Measurements from ENCODE around the gene GAB1.
"Not testable (repeated sequence)": the region's sequence is repeated elsewhere in the genome, so short reads cannot be mapped to it uniquely, and the experiment has no call there.

GAB1 gene

GRCh38 chr4:143338313-143338712 lies 1.6 kb downstream of the GAB1 start:
- DNase-seq (ENCODE audit: low spot score) = no peak

DNA sequence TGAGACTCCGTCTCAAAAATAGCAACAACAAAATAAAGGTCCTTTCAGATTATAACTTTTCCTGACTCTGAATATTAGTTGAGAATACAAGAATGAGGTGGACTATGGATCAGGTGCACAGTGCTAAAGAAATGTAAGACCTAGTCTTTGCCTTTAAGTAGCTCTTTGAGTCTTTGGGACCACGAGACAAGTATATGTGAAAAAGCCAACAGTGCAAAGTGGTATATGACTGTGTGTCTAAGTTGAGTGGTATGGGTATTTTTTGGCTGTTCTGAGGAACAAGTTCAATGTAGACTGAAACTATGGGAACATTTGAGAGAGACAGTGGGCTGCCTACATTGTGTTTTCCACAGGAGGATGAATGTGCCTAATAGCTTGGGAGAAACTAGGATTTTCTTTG lies 2.8 kb downstream of the GAB1 start:
- DNase-seq (ENCODE audit: low spot score) = no peak

- DNase-seq (ENCODE audit: low spot score) = no peak
These were observed 4.6 kb downstream of the GAB1 start for GRCh38 chr4:143341186-143341755.

GRCh38 chr4:143343276-143343831 lies 6.7 kb downstream of the GAB1 start:
- DNase-seq (ENCODE audit: low spot score) = no peak

- no peak for DNase-seq (ENCODE audit: low spot score)
These were observed 7.4 kb downstream of the GAB1 start for GRCh38 chr4:143344041-143344440.

GRCh38 chr4:143344774-143345173 lies 8.1 kb downstream of the GAB1 start:
- DNase-seq (ENCODE audit: low spot score) = no peak

DNA sequence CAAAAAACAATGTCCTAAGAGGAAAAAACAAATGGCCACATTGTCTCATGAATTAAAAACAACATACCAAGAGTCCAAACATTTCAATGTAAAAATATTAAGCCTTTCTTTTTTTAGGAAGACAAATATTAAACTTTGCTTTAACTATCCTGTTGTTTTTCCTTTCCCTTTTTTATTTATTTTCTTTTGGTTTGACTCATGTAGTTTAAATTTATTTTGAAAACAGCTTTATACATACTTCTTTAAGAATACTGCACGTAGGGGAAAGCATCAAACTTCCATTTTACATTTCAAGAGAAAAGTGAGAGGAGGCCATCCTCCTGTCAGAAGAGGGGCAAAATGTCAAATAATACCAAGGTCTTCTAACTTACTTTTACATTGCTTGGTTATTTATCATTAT lies 8.7 kb downstream of the GAB1 start:
- no peak for DNase-seq (ENCODE audit: low spot score)

DNA sequence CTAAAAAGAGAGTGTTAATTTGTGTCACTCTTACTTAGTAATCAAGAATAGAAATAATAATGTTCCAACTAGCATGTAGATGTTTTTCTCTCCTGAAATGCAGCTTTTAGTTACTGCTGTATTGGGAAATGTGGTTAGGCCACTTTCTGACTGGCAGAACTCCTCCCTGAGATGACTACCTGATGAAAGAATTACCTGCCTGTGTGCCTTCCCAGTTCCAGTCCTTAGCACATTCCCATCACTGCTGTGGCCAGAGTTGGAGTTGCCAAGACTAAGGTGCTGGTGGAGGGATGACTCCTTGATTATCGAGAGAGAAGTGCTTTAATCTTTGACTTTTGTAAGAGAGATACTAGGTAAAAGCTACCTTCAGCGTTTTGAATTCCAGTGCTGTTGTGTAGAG lies 9.5 kb downstream of the GAB1 start:
- no peak for DNase-seq (ENCODE audit: low spot score)

- DNase-seq (ENCODE audit: low spot score) = no peak
These were observed 10.9 kb downstream of the GAB1 start for GRCh38 chr4:143347484-143348111.

- no peak for DNase-seq (ENCODE audit: low spot score)
These were observed 11.8 kb downstream of the GAB1 start for GRCh38 chr4:143348233-143349077.

- not testable (repeated sequence) for DNase-seq (ENCODE audit: low spot score)
These were observed 13.3 kb downstream of the GAB1 start for GRCh38 chr4:143349858-143350527.

- DNase-seq (ENCODE audit: low spot score) = no peak
These were observed 14.5 kb downstream of the GAB1 start for GRCh38 chr4:143351149-143351691.

- no peak for DNase-seq (ENCODE audit: low spot score)
These were observed 15.2 kb downstream of the GAB1 start for GRCh38 chr4:143351774-143352451.

DNA sequence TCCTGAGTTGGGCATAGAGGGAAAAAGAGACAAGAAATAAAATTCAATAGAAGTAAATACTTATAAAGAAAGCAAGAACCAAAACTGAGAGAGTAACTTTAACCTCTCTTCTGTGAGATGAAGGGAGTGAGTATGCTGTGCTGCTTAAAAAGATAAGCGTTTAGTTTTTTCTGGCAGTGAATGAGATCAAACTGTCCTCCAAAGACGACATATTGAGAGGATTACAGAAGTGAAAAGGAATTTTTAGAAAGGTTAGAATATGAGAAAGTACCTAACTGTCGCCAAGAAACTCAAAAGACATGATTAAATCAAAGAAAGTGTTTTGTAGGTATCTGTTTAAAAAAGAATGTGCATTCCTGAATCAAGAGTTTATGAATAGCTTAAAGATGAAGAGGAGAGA lies 16.0 kb downstream of the GAB1 start:
- no peak for DNase-seq (ENCODE audit: low spot score)

DNA sequence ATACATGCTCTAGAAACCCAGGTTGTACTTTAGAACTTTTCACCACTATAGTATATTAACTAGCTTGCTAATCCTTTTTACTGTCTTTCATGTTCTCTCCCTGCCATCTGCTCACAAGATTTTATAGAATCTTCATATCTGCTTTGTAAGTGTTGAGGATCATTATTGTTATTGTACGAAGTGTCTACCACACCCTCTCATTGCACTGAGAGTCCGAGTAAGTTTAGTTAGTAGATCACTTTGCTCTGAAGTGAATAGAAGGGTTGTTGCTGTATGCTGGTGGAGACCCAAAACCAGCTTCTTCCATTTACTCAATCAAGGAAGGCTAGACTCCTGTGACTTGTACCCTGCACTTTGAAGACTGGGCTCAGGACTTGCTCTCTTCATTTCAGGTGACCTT lies 17.1 kb downstream of the GAB1 start:
- no peak for DNase-seq (ENCODE audit: low spot score)

DNA sequence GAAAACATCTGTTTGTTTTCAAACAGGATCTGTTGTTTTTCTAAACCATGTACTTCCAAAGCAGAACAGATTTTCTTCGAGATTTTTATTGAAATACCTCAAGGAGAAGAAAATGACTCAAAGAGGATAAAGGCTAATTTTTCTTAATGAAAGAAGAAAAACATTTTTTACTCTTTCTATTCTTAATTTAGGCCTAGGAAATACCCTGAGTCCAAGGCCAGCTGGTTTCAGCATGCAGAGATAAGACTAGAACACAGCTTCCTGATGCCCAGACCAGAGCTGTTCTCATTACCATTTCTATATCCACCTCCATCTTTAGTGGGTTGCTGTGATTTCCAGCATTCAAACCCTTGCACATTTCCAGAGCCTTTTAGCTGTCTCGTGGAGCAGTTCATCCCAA lies 18.3 kb downstream of the GAB1 start:
- no peak for DNase-seq (ENCODE audit: low spot score)

- no peak for DNase-seq (ENCODE audit: low spot score)
These were observed 19.0 kb downstream of the GAB1 start for GRCh38 chr4:143355540-143356217.

DNA sequence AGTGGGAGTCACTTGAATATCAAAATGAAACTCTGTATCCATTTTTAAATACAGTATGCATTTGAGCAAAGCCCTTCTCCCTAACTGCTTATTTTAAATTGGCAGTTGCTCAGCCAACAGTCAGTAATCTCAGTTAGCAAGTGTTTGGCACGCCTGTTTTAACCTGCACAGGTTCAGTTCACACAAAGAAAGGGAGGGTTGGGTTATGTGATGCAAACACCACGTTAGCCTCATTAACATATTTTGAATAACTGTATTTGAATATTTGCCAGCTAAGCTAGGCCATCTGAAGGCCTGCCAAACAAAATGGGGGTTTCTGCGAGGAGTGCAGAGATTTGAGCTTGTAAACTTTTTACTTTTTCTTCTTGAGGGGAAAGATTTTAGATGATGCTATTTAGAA lies 19.8 kb downstream of the GAB1 start:
- DNase-seq (ENCODE audit: low spot score) = no peak

DNA sequence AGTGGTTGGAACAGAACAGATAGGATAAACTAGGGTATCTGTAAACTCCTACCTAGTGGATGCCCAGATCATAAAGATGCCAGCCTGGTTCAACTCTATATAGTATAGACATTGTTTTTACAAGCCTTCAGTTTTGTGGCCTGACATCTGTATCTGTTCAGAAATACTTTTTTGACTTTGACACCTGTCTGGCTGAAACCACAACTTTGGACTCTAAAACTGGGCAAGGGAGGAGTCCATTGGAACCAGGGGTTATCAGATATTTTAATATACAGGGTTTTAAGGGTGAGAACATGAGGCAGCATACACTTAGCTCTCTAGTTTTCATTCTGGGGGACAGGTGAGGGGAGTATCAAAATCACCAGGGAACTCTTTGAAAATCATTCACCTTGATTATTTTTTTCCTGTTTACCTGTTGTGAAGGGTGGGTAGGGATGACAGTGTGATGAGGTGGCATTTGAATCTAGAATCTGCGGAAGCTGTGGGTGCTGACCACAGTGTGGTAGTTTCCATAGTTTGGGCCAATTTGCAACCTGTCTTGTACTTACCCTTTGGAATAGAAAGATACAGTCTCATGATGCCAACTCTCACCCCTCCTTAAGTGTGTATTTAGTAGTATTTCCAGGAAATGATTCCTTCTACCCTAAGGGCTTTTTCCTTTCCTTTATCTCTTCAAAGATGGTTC lies 20.6 kb downstream of the GAB1 start:
- DNase-seq (ENCODE audit: low spot score) = no peak

GRCh38 chr4:143358419-143358818 lies 21.7 kb downstream of the GAB1 start:
- DNase-seq (ENCODE audit: low spot score) = no peak

Data from left forelimb (tissue), 1 donor.